HepG2 (cell line): ENCODE data around the gene PADI2. TPM values are rescaled to one million over a fixed set of nuclear protein-coding genes. Genes with fewer than 3 reads are reported as not detected.

Source experiments
- SNAPC4 ChIP-seq: sonication (generic); formaldehyde crosslinking; IDR thresholded peaks from 2 replicates; pipeline ENCODE4 v1.4.0; 2020; ENCODE audit warnings: mild to moderate bottlenecking, missing genetic modification reagents
- SP1 ChIP-seq, 2 experiments: fragments of 450-650 bp in 1 of 2; sonication (generic) in 1 of 2; formaldehyde crosslinking in 1 of 2; IDR thresholded peaks; 2 replicates each; pipeline versions ENCODE4 v1.4.0 to v1.6.1; 2016 to 2020; ENCODE audit warnings: missing genetic modification reagents in 1 of 2
- ZBTB49 ChIP-seq: sonication (generic); formaldehyde crosslinking; IDR thresholded peaks from 2 replicates; pipeline ENCODE4 v1.4.0; 2020; ENCODE audit warnings: missing genetic modification reagents, borderline replicate concordance
- ZNF574 ChIP-seq: sonication (generic); formaldehyde crosslinking; IDR thresholded peaks from 2 replicates; pipeline ENCODE4 v1.4.0; 2020; ENCODE audit warnings: missing genetic modification reagents
- polyA plus RNA-seq, 8 experiments: library from polyadenylated mRNA; depleted of rRNA in 3 of 8; stranded (reverse) in 7 of 8; unstranded in 1 of 8; fragments of >200 nt; fragmentation: Illumina TruSeq in 4 of 8; extraction: Trizol in 4 of 8; gene quantifications; 2 replicates each; pipeline versions ENCODE4 v1.2.1 to v1.2.3, GENCODE V29; 2011 to 2016; ENCODE audit warnings: low read depth in 4 of 8, missing spikeins in 1 of 8, mixed read lengths in 1 of 8; ENCODE audit not compliant: insufficient read depth in 1 of 8
- total RNA-seq, 5 experiments: library from RNA; depleted of rRNA; stranded (reverse); fragments of >200 nt; fragmentation: Illumina TruSeq; extraction: Trizol; gene quantifications; 2 replicates each; pipeline ENCODE4 v1.2.3, GENCODE V29; 2016; ENCODE audit warnings: low read depth in 1 of 5
- TF ChIP-seq, protein P1 (sequence below): IDR thresholded peaks from 2 replicates; pipeline ENCODE4 v1.6.1; 2018; ENCODE audit warnings: missing genetic modification reagents
- TF ChIP-seq, protein P2 (sequence below): sonication (generic); formaldehyde crosslinking; IDR thresholded peaks from 2 replicates; pipeline ENCODE4 v1.8.0; 2022; ENCODE audit warnings: missing genetic modification reagents, mild to moderate bottlenecking, inconsistent platforms, borderline replicate concordance
- TF ChIP-seq, protein P3 (sequence below): sonication (generic); formaldehyde crosslinking; IDR thresholded peaks from 2 replicates; pipeline ENCODE4 v1.5.1; 2020; ENCODE audit warnings: missing genetic modification reagents, mild to moderate bottlenecking, borderline replicate concordance

Gene PADI2
- total and polyA plus RNA-seq, 2 of the 13 experiments (the other 11 are each of a cell fraction or from before 2014, with no cell fraction given): not detected

GRCh38 chr1:17109892-17110554, 9.2 kb downstream of the PADI2 start (continued):
- TF ChIP-seq, protein P1, sequence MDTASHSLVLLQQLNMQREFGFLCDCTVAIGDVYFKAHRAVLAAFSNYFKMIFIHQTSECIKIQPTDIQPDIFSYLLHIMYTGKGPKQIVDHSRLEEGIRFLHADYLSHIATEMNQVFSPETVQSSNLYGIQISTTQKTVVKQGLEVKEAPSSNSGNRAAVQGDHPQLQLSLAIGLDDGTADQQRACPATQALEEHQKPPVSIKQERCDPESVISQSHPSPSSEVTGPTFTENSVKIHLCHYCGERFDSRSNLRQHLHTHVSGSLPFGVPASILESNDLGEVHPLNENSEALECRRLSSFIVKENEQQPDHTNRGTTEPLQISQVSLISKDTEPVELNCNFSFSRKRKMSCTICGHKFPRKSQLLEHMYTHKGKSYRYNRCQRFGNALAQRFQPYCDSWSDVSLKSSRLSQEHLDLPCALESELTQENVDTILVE (CRISPR knock-in tag): no peak
- TF ChIP-seq SP1 (IDR thresholded peaks at IDR 0.05) (no peak), SP1 (CRISPR knock-in tag; IDR thresholded peaks at IDR 0.05) (no peak), SNAPC4 (no peak), ZBTB49 (CRISPR knock-in tag) (no peak), ZNF574 (CRISPR knock-in tag) (no peak)
- TF ChIP-seq, protein P2, sequence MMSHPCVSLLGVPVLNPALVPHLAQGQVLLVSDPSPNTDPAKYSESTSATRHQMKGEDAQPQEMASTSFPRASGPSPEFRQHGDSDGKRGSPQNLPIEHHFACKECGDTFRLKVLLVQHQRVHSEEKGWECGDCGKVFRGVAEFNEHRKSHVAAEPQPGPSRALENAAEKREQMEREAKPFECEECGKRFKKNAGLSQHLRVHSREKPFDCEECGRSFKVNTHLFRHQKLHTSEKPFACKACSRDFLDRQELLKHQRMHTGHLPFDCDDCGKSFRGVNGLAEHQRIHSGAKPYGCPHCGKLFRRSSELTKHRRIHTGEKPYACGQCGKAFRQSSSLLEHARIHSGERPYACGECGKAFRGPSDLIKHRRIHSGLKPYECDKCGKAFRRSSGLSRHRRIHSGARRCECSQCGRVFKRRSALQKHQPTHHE (CRISPR knock-in tag): no peak
- TF ChIP-seq, protein P3, sequence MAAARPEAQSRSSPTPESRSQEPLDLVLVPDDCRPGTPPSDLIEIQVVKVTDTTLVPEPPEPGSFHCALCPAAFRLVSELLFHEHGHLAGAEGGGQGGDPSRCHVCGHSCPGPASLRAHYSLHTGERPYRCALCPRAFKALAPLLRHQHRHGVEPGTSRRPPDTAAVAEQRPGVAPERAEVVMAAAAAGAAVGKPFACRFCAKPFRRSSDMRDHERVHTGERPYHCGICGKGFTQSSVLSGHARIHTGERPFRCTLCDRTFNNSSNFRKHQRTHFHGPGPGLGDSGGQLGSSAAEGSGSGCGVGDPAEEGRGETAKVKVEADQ: no peak
